Camera-type eye (tissue), 1 donor: Measurements from ENCODE around the gene ATOH8. TPM values are rescaled to one million over a fixed set of nuclear protein-coding genes. Genes with fewer than 3 reads are reported as not detected.

Source experiments
- total RNA-seq: library from RNA; depleted of rRNA; stranded (reverse); fragments of >200 nt; gene quantifications from one replicate; pipeline ENCODE4 v1.2.3, GENCODE V29; 2014

Gene ATOH8
- 17.6 TPM for total RNA-seq

GRCh38 chr2:85753525-85754312, at the start of gene ATOH8:
ATOH8 (plus strand) TSS chr2:85753991; CDS start chr2:85754190, 199 bp downstream.

Other genes with a start within 250 kb of the ATOH8 start
- gene MAT2A, start 214.8 kb upstream of the ATOH8 start, total RNA-seq: 165 TPM
- 48.6 TPM for gene GGCX, start 192.5 kb upstream of the ATOH8 start, total RNA-seq
- 8.5 TPM for gene VAMP8, start 176.4 kb upstream of the ATOH8 start, total RNA-seq
- gene VAMP5, start 169.6 kb upstream of the ATOH8 start, total RNA-seq: 10.7 TPM
- 67.1 TPM for gene RNF181, start 158.2 kb upstream of the ATOH8 start, total RNA-seq
- gene TMEM150A, start 151.3 kb upstream of the ATOH8 start, total RNA-seq: 4.0 TPM
- gene C2orf68, start 141.9 kb upstream of the ATOH8 start, total RNA-seq: 27.0 TPM
- gene USP39, start 137.8 kb upstream of the ATOH8 start, total RNA-seq: 55.5 TPM
- gene SFTPB, start 85.8 kb upstream of the ATOH8 start, total RNA-seq: not detected
- 0.27 TPM for gene GNLY, start 59.6 kb upstream of the ATOH8 start, total RNA-seq
- gene ST3GAL5, start 135.0 kb downstream of the ATOH8 start, total RNA-seq: 32.7 TPM